BE2C (cell line): Measurements from ENCODE around the gene DNAJB8.
A peak's percentile ranks its signal among the peaks of the same experiment; 100 is the strongest.

Experiments
- DNase-seq: peaks from one replicate; pipeline ENCODE4 v3.0.0-alpha.2; 2020
- H3K27me3 ChIP-seq: fragments of 250-450 bp; sonication (Bioruptor Pico); 2 replicates; pipeline ENCODE4 v1.5.1; 2020; ENCODE audit warnings: mild to moderate bottlenecking
- H3K36me3 ChIP-seq: fragments of 250-450 bp; sonication (Bioruptor Pico); 2 replicates; pipeline ENCODE4 v1.5.1; 2020; ENCODE audit warnings: mild to moderate bottlenecking
- H3K4me1 ChIP-seq: fragments of 250-450 bp; sonication (Bioruptor Pico); 2 replicates; pipeline ENCODE4 v1.5.1; 2020
- H3K4me3 ChIP-seq: 2 replicates; pipeline ENCODE4 v1.5.1; 2011; ENCODE audit warnings: low read depth, low read length
- H3K9me3 ChIP-seq: fragments of 250-450 bp; sonication (Bioruptor Pico); 2 replicates; pipeline ENCODE4 v1.5.1; 2020
- TF ChIP-seq, protein P1 (sequence below): IDR thresholded peaks from 2 replicates; pipeline ENCODE4 v1.5.1; 2012; ENCODE audit warnings: mild to moderate bottlenecking, low read depth, low read length

Gene DNAJB8

DNA sequence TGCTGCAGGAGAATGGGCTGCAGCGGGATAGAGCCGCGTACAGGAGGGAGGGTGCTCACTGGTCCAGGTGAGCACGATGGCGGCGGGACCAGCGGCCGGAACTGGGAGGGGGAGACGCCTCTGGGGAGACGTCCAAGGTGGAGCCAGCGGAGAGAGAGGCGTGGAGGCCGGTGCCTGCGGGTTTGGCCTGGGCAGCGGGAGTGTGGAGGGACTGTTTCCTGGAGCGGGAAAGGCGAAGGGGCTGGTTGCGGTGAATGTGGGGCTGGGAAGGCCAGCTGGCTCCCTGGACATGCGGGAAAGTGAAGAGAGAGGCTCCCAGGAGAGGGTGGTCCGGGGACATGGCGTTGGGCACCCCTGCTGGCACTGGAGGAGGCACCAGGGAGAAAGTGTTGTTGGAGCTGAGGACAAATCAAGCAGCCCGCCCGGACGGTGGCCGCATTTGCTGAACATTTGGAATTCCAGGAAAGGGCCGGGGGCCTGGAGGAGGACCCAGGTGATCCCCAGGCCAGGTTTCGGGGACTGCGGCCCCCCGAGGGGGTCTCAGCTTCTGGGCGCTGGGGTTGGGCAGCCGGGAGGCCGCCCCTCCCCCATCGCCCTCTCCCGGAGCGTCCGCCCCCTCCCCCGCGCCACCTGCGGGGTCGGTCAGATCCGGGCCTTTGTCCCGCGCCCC lies 34.3 kb downstream of the DNAJB8 start:
- Histone ChIP-seq H3K4me3 (peak overlapping the region; percentile 49), H3K27me3 (no peaks in the 10 kb centered on the region), H3K36me3 (no peaks in the 10 kb centered on the region), H3K4me1 (peaks cover 64% of the 10 kb centered on the region), H3K9me3 (no peaks in the 10 kb centered on the region)
- TF ChIP-seq, protein P1, sequence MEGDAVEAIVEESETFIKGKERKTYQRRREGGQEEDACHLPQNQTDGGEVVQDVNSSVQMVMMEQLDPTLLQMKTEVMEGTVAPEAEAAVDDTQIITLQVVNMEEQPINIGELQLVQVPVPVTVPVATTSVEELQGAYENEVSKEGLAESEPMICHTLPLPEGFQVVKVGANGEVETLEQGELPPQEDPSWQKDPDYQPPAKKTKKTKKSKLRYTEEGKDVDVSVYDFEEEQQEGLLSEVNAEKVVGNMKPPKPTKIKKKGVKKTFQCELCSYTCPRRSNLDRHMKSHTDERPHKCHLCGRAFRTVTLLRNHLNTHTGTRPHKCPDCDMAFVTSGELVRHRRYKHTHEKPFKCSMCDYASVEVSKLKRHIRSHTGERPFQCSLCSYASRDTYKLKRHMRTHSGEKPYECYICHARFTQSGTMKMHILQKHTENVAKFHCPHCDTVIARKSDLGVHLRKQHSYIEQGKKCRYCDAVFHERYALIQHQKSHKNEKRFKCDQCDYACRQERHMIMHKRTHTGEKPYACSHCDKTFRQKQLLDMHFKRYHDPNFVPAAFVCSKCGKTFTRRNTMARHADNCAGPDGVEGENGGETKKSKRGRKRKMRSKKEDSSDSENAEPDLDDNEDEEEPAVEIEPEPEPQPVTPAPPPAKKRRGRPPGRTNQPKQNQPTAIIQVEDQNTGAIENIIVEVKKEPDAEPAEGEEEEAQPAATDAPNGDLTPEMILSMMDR: no peak
- DNase-seq: peak; percentile 44

DNA sequence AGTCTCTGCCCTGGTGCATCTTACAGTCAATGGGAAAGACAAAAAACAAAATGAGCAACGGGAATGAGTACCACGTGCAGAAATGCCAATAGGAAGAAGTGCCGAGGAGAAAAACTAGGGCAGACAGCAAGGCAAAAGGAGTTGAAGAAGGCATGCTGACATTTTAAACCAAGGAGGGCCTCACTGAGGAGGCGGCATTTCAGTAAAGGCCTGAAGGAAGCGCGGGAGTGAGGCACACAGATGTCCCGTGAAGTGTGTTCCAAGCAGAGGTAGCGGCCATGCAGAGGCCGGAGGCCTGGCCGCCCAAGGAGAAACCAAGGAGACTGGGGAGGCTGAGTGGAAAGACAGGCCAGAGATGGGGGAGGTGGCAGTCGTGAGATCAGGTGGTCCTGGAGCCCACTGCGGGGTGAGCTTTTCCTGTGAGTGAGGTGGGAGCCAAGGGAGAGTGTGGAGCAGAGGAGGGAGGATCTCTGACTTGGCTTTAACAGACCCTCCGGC lies 34.8 kb downstream of the DNAJB8 start:
- Histone ChIP-seq H3K27me3 (no peaks in the 10 kb centered on the region), H3K36me3 (no peaks in the 10 kb centered on the region), H3K4me1 (peaks cover 70% of the 10 kb centered on the region), H3K9me3 (no peaks in the 10 kb centered on the region), H3K4me3 (peak overlapping the region; percentile 49; the same call in 1 of the 2 replicates)
- no peak for DNase-seq
- TF ChIP-seq, protein P1: no peak

DNA sequence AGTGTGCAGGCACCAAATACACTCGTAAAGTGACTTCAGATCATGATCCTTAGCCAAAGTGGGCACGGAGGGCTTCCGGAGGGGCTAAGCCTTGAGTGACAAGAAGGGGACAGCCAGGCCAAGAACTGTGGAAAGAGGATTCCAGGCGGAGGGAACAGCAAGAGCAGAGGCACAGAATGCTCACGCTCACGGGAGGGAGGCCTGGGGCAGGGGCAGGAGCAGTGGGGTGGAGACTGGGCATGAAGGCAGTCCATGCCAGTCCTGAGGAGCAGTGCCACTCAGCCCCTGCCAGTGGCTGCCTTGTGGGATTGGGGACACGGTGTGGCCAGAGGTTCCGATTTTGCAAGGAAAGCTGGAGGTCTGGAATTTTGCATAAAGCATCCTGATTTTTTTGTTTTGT lies 36.0 kb downstream of the DNAJB8 start:
- Histone ChIP-seq H3K27me3 (no peaks in the 10 kb centered on the region), H3K36me3 (no peaks in the 10 kb centered on the region), H3K9me3 (no peaks in the 10 kb centered on the region), H3K4me3 (no peak overlapping the region), H3K4me1 (peaks cover 69% of the 10 kb centered on the region)
- TF ChIP-seq, protein P1: no peak
- DNase-seq: no peak

DNA sequence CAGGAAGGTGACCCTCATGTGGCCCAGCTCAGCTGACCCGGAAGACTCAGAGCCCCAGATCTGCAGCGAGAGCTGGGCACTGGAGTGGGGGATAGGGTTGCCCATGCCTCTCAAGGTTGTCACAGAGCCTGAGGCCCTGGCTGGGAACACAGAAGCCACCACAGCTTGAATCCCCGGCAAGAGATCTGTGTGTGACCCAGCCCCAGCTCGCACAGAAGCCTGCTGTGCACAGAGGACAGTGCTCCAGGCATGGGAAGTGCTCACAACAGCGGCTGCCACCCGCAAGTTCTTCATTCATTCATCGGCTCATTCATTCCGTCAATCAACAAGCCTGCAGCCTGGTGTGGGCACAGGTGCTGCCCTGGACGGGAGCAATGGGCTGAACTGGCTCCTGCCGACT lies 36.4 kb downstream of the DNAJB8 start:
- Histone ChIP-seq H3K27me3 (no peaks in the 10 kb centered on the region), H3K4me3 (no peak overlapping the region)
- DNase-seq: no peak

DNA sequence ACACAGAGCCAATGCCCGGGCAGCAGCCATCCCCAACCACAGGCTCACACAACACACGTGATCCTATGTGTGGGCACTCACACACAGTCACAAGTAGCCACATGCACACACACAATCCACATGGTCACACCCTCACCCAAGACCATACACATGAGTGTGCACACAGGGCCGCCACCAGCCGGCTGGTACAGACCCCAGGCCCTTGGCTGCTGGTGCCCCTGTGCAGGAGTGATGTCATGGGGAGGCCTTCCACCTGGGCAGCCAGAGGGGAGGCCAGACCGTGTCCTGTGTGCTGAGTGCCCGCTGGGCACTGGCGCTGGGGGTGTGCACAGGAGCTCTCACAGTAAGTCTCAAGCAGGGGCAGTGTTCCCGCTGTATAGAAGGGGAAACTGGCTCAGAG lies 36.9 kb downstream of the DNAJB8 start:
- TF ChIP-seq, protein P1: no peak
- Histone ChIP-seq H3K9me3 (no peaks in the 10 kb centered on the region), H3K27me3 (no peaks in the 10 kb centered on the region), H3K4me3 (no peak overlapping the region), H3K4me1 (peaks cover 69% of the 10 kb centered on the region), H3K36me3 (no peaks in the 10 kb centered on the region)
- DNase-seq: no peak

More for the DNA sequence above, 36.4 kb downstream of the DNAJB8 start:
- TF ChIP-seq, protein P1: no peak
- Histone ChIP-seq H3K4me1 (peaks cover 69% of the 10 kb centered on the region), H3K9me3 (no peaks in the 10 kb centered on the region), H3K36me3 (no peaks in the 10 kb centered on the region)

DNA sequence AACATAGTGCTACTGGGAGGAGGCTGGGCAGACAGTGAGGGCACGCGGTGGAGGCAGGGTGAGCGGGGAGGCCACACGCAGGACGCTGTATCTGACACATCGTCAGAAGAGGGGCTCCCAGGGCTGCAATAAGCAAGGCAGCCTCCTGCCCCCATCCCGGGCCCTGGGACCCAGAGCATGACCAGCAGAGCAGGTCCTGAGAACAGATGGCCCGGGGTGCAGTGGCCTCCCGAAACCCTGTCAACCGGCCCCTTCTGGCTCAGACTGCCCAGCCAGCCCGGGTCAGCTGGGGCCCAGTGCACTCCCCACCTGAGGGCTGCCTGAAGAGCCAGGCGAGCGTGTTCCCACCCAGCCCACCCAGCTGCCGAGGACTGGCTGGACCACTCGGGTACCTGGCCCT lies 37.4 kb downstream of the DNAJB8 start:
- TF ChIP-seq, protein P1: no peak
- Histone ChIP-seq H3K9me3 (no peaks in the 10 kb centered on the region), H3K4me1 (peaks cover 68% of the 10 kb centered on the region), H3K4me3 (no peak overlapping the region), H3K27me3 (no peaks in the 10 kb centered on the region), H3K36me3 (no peaks in the 10 kb centered on the region)
- DNase-seq: no peak
